ENCODE measurements around the gene BOK.
"Not testable (repeated sequence)": the region's sequence is repeated elsewhere in the genome, so short reads cannot be mapped to it uniquely, and the experiment has no call there.

Gene BOK

DNA sequence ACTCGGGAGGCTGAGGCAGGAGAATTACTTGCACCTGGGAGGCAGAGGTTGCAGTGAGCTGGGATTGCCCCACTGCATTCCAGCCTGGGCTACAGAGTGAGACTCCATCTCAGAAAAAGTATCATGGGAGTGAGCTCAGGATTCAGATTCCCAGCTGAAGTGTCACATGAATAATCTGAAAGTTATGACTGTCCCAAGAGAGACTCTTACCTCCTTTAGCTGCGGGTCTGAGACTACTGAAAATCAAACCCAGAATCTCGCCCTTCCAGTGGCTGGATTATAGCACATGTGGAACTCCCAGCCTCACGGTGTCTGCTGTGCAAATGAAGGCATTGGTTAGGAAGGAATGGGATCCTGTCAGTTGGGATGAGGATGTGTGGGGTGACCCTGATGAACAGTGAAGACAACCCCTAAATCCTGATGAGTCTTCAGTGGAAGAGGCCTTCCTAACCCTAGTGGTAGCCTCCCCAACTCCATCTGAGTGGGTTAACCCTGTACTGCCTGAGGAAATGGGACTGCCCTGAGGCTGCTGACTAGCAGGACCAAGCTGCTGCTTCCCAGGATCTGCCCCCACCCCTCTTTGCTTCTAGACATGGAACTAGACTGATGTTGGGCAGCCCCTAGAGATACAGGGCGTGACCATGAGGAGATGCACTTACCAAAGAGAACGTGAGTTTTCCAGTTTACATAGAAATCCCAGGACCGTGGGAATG lies 16.5 kb downstream of the BOK start:
- DNase-seq, result no peak

DNA sequence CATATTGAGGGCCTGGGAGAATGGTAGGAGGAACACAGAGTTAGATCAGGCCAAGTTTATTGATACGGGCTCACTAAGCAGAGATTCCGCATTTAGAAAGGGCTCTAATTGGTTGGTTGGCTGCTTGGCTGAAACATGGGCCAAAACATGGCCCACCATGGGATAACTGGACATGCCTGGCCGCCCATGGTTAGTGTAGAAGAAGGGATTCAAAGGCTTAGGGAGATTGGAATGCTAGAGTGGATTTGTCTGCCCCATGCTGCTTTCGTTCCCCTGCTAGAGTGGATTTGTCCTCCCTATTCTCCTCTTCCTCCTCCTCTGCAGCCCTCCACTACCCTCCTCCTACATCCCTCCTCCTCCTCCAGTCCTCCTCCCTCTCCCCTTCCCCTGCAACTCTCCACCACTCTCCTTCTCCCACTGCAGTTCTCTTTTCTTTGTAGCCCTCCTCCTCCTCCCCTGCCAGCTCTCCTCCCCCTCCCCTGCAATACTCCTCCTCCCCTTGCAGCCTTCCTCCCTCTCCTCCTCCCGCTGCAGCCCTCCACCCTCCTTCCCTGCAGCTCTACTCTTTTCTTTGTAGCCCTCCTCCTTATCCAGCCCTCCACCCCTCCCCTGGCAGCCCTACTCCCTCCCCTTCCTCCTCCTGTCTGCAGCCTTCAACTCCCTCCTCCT lies 17.2 kb downstream of the BOK start:
- no peak for DNase-seq

DNA sequence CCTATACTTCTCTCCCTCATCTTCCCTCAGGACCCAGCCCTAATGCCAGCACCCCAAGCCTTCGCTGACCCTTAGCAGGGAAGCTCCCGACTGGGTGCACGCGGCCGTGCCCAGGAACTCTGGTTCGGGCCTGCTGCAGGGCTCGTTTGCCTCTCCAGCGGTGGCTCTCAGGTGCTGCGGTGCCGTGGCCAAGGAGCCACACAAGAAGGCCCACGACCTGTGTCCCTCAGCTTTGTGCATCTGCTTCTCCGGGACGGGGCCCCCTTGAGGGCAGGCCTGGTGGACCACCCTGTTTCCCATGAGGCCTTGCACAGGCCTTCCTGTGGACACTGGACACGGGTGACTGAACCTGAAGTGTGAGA lies 17.7 kb downstream of the BOK start:
- DNase-seq, result no peak

DNA sequence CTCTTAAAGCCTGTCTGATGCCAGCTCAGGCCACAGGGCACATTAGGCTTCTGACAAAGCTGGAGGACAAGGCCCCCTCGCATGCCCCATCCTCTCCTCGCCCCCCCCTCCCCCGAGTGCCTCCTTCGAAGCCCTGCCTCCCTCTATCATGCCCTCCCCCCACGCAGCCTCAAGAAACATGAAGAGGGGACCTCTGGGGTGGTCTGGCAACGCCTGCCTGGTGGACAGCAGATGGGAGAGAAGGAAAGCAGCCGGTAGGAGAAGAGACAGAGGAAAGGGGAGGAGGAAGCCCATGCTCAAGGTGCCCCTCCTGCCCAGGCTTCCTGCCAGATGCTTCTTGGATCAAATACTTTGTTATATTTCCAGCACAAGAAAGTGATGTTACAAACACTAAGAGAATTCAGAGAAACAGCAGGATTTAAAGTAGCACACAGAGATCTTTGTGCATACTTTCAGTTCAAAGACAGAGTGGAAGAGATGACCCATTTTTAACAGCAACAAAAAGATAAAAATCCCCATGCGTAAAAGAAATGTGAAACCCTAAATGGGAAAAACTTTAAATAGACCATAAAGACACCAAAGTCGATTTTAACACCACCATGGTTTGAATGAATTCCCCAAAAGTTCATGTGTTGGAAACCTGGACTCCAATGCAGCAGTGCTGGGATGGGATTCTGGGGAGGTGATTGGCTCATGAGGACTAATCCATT lies 19.0 kb downstream of the BOK start:
- no peak for DNase-seq

DNA sequence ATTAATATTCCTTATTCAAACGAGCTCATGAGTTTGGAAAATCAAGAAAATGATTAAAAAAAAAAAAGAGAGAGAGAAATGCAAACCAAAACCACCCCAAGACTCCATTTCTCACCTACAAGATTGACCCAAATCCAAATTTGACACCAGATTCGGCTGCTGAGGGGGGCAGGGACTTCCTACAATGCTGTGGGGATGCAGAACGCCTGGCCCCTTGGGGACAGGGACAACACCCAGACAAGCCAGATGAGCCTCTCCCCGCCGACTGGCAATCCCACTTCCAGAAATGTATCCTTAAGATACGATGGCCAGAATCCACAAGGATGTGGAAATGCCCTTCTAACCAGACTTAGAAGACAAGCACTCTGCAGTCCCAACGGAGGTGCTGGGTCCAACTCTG lies 20.7 kb downstream of the BOK start:
- DNase-seq, result no peak

DNA sequence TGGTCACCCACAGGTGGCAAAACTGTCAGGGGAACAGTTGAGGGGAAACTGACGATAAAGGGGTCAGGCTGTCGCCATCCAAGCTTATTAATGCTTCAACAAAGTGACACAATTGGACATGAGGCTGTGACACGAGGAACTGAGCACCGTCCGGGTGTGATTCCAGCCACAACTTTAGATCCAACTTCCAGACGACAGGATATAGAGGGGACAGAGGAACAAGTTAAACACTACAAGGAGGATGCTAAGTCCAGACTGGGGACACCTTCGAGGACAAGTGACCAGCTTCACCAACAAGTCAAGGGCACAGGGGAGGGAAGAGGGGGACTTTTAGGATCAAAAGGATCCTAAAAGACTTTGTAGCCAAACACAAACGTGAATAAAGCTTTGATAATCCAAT lies 23.8 kb downstream of the BOK start:
- DNase-seq, result no peak

DNA sequence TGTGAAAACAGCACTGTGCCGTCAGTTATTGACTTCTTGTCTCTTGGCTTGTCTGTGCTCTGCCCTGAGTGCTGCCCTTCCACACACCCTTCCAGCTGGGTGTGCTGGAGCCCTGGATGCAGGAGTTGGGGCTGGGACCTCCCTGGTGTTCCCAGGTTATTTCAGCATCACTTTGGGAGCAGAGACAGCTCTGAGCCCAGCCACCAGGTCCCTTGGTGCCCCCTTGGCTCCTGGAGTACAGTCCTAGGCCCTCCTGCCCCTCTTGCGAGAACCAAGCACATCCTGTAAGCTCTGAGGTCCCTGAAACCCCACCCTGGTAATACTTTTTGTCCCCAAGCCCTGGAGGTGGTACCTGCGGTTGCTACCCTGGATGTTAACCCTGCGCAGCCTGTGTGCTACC lies 24.3 kb downstream of the BOK start:
- no peak for DNase-seq

DNA sequence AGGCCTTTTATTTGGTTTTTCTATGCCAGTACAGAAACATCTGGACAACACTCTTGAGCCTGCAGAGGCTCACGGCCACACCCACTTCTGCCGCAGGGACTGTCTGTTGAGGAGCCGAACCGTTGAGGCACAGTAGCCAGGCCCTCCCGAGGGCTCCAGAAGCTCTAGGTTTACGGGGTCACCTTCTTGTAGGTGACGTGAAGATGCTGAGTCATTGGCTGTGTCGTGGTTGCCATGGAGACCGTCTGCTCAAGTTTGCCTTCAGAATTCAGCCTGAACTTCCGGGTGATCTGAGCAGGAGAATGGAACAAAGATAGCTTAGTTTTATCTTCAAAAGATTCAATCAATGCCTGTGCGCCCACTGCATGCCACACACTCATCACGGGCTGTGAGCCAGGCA lies 25.9 kb downstream of the BOK start:
- no peak for DNase-seq

DNA sequence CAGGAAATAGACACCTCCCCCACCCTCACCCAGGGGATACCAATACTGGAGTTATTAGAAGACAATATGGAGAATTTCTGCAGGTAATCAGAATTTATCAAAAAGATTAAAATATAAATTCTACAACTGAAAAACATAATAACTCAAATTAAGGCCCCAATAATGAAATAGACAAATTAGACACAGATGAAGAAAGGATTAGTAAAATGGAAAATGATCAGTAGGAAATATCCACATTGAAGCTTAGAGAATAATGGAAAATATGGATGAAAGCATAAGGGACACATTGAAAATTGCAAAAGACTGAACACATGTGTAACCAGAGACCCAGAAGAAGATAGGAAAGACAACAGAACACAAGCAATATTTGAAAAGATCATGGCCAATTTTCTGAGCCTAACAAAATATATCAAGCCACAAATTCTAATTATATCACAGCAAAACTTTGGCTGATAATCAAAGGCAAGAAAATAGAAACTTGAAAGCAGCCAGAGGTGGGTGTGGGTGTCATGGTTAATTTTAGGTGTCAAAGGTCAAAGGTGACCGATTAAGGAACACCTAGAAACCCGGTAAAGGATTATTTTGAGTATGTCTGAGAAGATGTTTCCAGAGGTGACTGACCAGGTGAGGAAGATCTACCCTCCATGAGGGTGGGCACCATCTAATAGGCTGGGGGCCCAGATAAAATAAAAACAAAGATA lies 28.2 kb downstream of the BOK start:
- no peak for DNase-seq

DNA sequence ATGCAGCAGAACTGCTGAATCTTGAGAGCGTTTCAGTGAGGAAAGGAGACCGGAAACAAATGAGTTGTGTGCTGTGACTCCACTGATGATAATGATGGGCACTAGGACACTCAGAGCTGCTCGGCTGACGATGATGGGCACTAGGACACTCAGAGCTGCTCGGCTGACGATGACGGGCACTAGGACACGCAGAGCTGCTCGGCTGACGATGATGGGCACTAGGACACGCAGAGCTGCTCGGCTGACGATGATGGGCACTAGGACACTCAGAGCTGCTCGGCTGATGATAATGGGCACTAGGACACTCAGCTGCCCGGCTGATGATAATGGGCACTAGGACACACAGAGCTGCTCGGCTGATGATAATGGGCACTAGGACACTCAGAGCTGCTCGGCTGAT lies 31.3 kb downstream of the BOK start:
- DNase-seq, result not testable (repeated sequence)

DNA sequence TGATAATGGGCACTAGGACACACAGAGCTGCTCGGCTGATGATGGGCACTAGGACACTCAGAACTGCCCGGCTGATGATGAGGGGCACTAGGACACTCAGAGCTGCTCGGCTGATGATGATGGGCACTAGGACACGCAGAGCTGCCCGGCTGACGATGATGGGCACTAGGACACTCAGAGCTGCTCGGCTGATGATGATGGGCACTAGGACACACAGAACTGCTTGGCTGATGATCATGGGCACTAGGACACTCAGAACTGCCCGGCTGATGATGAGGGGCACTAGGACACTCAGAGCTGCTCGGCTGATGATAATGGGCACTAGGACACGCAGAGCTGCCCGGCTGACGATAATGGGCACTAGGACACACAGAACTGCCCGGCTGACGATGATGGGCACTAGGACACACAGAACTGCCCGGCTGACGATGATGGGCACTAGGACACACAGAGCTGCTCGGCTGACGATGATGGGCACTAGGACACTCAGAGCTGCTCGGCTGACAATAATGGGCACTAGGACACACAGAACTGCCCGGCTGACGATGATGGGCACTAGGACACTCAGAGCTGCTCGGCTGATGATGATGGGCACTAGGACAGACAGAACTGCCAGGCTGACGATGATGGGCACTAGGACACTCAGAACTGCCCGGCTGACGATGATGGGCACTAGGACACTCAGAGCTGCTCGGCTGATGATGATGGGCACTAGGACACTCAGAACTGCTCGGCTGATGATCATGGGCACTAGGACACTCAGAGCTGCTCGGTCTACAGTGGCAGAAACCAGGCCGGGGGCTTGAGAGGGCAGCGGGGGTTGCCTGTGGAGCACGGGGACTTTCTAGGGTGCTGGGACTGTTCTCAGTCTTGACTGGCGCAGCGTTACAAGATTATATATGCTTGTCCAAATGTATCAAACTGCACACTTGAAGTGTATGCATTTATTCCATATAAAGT lies 32.2 kb downstream of the BOK start:
- DNase-seq, result not testable (repeated sequence)

DNA sequence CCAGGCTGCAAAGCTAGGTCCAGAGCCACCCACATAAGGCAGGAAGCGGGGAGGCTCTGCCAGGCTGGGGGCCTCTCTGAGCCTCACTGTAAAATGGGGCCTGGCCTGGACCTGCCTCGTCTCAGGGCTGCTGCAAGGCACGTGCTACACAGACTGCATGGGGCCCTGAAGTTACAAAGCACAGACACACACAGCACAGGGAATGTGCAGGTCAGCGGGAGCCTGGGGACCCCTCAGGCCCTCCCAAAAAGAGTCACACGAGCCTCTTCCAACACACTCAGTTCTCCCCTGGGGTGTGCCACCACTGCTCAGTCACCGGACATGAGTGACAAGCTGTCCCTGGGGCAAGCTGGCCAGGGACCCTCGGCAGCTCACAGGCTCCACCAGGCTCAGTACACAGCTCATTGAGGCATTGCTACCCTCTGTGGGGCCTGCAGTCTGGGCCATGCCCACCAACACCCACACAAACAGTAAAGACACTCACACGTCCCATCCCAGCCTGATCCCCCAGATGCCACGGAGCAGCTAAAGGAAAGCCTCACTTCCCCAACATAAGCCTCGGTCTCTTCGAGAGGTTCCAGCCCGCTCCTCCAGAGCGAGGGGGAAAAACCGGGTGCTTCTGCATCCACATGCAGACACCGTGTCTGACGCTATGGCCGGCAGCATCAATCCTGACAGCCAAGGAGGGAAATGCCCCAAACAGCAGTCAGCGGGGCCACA lies 33.7 kb downstream of the BOK start:
- DNase-seq, result no peak

DNA sequence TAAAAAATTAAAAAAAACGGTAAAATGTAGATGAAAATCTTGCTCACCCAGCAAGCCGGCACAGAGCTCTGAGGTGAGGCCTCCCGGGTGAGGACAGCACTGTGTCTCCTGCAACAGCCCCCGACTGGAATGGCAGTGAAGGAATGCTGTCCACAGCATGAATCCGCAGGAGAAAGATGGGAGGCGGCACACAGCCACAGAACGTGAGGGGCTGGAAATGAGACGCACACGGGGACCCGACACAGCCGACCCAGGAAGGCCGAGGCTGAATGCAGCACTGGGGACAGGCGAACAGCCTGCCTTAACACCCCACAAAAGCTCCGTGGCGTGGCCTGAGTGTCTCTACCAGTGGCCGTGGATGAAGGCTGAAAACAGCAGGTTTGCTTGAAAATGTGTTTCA lies 34.7 kb downstream of the BOK start:
- no peak for DNase-seq

DNA sequence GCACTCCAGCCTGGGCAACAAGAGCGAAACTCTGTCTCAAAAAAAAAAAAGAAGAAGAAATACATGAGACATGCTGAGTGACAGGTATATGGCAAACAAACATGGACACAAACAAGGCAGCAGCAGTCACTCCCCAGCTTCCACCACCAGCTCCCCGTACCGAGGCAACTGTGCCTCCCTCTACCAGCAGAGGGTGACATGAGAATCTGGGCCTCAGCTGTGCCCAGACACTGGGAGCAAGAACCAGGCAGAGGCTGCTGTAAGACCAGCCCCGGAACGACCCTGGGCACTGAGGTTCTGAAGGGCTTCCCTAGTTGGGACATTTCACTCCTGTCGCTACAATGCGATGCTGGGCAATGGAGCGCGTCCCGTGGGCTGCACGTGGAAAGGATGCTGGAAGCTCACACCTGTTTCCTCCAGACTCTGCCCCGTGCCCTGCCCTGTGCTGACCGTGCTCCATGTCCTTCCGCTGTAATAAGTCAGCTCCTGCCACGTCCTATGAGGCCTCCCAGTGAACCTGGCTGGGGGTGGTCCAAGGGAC lies 37.1 kb downstream of the BOK start:
- DNase-seq, result no peak

DNA sequence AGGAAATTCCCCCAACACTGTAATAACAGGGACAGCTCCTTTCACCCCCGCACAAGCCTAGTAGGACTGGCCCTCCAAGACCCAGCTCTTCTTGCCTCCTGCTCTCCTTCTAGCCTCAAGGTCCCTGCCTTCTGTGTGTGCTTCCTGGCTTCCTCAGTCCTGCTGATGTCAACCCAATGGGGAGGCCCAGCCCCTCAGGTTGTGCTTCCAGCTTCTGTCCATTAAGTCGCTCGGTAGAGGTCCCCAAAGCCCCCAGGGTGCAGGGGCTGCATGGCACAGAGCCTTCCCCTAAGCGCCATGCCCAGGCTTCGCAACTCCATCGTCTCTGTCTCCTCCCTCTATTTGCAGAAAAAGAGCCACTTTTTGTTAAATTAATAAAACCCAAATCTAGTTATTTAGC lies 39.0 kb downstream of the BOK start:
- DNase-seq, result no peak

DNA sequence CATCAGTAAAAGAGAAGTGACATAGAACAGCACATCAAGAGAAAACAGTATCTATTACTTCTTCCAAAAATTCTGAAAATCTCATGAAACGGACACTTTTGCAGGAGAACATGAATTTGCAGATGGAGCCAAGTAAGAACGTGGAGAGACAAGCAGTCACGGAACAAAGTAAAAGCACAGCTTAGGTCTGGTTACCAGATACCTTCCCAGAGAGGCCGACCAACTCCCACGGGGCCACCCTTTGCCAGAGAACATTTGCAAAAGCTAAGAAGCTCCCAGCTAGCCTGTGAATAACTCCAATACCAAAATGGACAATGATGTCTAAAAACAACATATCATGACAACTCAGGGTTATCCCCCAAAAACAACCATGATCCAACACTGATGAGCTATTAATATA lies 39.5 kb downstream of the BOK start:
- DNase-seq, result no peak

DNA sequence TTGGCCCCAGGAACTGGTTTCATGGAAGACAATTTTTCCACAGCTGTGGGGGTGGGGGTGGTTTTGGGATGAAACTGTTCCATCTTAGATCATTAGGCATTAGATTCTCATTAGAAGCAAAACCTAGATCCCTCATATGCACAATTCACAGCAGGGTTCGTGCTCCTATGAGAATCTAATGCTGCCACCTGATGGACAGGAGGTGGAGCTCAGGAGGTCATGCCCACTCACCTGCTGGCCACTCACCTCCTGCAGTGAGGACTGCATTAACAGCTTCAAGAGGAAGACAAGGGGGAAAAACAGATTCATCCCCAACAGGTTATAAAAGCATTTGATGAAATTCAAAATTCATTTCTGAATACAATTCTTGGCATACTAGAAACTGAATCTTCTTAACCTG lies 39.9 kb downstream of the BOK start:
- peak; percentile 27 for DNase-seq

DNA sequence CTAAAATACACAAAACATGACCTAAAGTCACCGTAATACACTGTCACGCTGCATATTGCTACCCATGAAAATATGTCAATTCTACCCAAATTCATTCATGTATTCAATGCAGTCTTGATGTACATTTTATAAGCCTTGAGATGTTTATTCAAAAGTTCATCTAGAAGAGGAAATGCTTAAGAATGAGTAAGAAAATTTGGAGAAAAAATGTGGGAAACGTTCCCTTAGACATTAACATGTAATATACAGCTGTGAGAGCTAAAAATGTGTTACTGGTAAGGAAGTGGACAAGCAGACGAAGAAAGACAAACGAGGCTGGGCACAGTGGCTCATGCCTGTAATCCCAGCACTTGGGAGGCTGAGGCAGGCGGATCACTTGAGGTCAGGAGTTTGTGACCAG lies 41.1 kb downstream of the BOK start:
- DNase-seq, result no peak

DNA sequence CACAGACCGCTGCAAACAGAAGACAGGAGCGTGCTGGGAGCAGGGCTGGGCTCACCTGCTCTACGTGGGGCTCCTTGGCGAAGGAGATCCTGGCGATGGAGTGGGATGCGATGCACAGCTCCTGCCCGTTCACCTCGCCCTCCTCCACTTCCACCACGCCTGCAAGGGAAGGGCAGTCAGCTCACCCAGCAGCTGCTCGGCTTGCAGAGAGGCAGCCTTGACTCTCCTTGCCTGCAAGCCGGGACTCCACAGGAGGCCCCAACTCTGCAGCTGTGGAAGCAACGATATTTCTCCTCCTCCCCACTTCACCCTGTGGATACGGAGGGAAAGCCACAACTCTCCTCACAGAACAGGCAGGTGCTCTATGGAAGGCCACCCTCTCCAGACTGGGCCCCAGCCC lies 43.3 kb downstream of the BOK start:
- peak; percentile 3 for DNase-seq

DNA sequence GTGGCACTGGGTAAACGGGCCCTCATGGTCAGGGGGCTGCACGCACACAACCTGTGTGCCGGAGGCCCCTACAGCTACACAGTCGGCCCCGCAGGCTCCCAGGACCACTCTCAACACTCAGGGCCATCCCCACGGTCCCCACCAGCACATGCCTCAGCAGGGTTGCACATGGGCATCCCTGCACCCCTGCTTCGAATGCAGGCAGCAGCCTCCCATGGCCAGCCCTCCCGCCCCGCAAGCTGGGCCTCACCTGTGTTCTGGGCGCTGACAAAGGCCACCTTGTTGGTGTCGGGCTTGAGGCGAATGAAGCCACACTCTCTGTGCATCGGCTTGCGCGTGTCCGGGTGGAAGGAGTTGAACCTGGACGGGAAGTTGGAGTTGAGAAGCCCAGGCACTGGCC lies 44.2 kb downstream of the BOK start:
- DNase-seq, result no peak

DNA sequence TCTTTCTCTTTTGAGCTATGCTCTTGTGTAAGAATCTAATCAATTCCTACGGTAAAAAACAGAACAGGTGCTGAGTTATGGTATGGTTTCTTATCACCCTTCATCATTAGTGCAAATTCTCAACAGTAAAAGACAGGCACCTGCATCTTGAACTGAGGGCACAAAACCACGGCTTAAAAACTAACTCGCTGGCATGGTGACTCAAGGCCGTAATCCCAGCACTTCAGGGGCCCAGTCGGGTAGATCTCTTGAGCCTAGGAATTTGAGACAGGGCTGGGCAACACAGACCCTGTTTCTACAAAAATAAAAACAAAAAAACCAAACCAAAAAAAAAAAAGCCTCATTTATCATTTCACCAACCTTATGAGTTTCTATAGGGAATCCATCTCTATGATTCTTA lies 45.1 kb downstream of the BOK start:
- no peak for DNase-seq

DNA sequence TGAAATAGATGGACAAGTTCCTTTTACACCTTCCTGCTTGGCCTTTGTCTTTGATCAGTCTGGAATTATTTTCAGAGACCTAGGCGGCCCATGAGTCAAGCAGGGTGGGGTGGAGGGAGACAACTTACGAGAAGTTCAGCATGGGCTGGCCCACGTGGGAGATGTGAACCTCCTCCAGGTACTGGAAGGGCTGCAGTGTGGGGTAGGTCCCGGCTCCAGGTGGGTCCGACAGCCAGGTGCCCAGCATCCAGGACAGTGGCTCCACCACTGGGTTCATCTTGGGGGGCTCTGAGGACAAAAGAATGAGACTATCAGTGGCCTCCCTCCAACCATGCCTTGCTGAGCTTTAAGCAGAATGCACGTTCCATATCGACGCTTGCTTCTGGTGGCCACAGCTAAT lies 47.6 kb downstream of the BOK start:
- DNase-seq, result no peak
